GM12874 (cell line): ENCODE results near the gene FAM47A.

Experiments
- TF ChIP-seq, protein P1 (sequence below): IDR thresholded peaks from 2 replicates; pipeline ENCODE4 v1.5.1; 2011; ENCODE audit warnings: low read depth, mild to moderate bottlenecking, control low read depth, low read length, moderate library complexity; ENCODE audit not compliant: insufficient read depth

The FAM47A gene

DNA sequence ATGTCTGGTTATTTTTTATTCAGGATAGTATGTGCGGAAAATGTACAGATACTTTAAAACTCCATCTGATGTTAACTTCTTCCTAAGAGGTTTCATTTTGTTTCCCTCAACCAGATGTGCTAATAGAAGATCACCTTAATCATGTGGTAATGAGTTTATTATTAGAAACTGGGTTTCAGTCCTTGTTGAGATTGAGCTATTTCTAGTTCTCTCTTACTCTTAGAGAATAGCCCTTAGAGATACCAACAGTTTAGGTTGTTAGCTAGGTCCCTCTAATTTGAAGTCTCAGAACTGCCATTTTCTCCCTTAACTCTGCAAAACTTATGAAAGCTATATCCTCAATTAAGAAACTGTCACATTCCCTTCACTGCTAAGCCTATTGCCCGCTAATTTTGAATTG lies 13.0 kb downstream of the FAM47A start:
- TF ChIP-seq, protein P1, sequence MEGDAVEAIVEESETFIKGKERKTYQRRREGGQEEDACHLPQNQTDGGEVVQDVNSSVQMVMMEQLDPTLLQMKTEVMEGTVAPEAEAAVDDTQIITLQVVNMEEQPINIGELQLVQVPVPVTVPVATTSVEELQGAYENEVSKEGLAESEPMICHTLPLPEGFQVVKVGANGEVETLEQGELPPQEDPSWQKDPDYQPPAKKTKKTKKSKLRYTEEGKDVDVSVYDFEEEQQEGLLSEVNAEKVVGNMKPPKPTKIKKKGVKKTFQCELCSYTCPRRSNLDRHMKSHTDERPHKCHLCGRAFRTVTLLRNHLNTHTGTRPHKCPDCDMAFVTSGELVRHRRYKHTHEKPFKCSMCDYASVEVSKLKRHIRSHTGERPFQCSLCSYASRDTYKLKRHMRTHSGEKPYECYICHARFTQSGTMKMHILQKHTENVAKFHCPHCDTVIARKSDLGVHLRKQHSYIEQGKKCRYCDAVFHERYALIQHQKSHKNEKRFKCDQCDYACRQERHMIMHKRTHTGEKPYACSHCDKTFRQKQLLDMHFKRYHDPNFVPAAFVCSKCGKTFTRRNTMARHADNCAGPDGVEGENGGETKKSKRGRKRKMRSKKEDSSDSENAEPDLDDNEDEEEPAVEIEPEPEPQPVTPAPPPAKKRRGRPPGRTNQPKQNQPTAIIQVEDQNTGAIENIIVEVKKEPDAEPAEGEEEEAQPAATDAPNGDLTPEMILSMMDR: no peak

DNA sequence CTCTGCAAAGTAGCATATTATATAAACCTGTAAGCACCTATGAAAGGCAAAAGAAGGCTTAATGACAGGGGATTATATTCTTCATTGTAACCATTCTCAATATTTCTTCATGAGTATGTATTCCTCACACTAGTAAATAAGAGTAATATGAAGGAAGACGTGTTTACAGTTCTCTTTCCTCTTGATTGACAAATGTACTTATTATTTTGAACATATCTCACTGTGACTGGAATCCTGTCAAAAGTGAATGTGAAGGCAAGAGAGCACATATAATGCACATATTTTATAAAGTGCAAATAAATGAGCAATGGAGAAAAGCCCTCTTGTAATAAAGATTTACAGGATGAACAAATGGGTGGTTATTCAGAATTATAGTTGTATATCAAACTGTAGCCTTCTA lies 19.7 kb downstream of the FAM47A start:
- TF ChIP-seq, protein P1: no peak
